Measurements from ENCODE around the gene TMEM79. TPM values are rescaled to one million over a fixed set of nuclear protein-coding genes. Genes with fewer than 3 reads are reported as not detected.

The TMEM79 gene
- total RNA-seq, 1 donor from 2014 or later, result 3.3 TPM

DNA sequence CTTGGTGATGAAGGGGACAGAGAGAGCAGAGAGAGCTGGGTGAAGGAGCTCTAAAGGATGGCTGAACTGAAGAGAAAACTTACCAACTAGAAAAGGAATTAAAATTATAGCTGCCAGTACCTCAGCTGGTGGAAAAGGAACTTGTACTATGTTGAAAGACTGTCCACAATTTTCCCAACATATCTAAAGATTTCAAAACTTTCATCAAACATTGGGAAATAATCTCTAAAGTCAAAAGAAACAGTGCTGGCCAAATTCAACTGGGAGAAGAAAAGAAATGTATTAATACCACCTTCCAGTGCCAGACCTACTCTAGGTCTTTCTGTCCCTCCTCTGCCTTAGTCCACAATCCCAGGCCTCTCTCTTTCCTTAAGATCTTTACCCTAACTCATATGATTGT lies 7.6 kb upstream of the TMEM79 start:
- no peak for TF ChIP-seq CTCF (IDR thresholded peaks at IDR 0.05)
- Mint-ChIP-seq H3K27ac (ENCODE audit: unreplicated experiment) (no peak overlapping the region), H3K27me3 (ENCODE audit: unreplicated experiment) (no peaks in the 10 kb centered on the region), H3K4me3 (ENCODE audit: unreplicated experiment) (no peak overlapping the region), H3K36me3 (ENCODE audit: unreplicated experiment) (peaks cover 52% of the 10 kb centered on the region), H3K4me1 (ENCODE audit: unreplicated experiment) (peaks cover 14% of the 10 kb centered on the region), H3K9me3 (ENCODE audit: unreplicated experiment) (no peaks in the 10 kb centered on the region)
- DNase-seq (ENCODE audit: extremely low spot score, unreplicated experiment), result no peak

- H3K27me3 Mint-ChIP-seq (ENCODE audit: unreplicated experiment), result no peaks in the 10 kb centered on the region
- peaks cover 16% of the 10 kb centered on the region for H3K4me1 Mint-ChIP-seq (ENCODE audit: unreplicated experiment)
- no peak overlapping the region for H3K27ac Mint-ChIP-seq (ENCODE audit: unreplicated experiment)
- peaks cover 48% of the 10 kb centered on the region for H3K36me3 Mint-ChIP-seq (ENCODE audit: unreplicated experiment)
- TF ChIP-seq CTCF (IDR thresholded peaks at IDR 0.05), result no peak
- no peak for DNase-seq (ENCODE audit: extremely low spot score, unreplicated experiment)
- H3K9me3 Mint-ChIP-seq (ENCODE audit: unreplicated experiment), result no peaks in the 10 kb centered on the region
- no peak overlapping the region for H3K4me3 Mint-ChIP-seq (ENCODE audit: unreplicated experiment)
Measured at GRCh38 chr1:156276966-156277381, 7.2 kb upstream of the TMEM79 start.

GRCh38 chr1:156279837-156280236 lies 4.3 kb upstream of the TMEM79 start:
- peaks cover 24% of the 10 kb centered on the region for H3K36me3 Mint-ChIP-seq (ENCODE audit: unreplicated experiment)
- DNase-seq (ENCODE audit: extremely low spot score, unreplicated experiment), result no peak
- H3K4me3 Mint-ChIP-seq (ENCODE audit: unreplicated experiment), result no peak overlapping the region
- peaks cover 28% of the 10 kb centered on the region for H3K4me1 Mint-ChIP-seq (ENCODE audit: unreplicated experiment)
- H3K9me3 Mint-ChIP-seq (ENCODE audit: unreplicated experiment), result no peaks in the 10 kb centered on the region
- H3K27ac Mint-ChIP-seq (ENCODE audit: unreplicated experiment), result no peak overlapping the region
- TF ChIP-seq CTCF (IDR thresholded peaks at IDR 0.05), result no peak
- no peaks in the 10 kb centered on the region for H3K27me3 Mint-ChIP-seq (ENCODE audit: unreplicated experiment)

DNA sequence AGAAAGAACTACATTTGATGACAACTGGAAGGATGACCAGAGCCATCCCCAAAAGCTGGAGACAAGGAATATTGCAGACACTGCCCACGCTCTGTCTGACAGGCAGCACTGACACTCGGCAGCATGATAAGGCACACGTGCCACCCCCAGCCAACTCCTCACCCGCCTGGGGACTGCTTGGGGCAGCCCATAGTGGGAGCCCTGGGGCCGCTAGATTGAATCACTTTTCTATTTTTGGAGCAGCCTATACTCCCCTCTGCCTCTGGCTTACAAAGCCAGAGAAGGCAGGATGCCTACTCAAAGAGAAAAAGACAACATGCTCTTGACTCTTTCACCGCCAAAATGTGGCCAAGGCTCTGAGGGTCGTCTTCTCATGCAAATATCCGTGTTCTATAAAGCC lies 2.8 kb upstream of the TMEM79 start:
- DNase-seq (ENCODE audit: extremely low spot score, unreplicated experiment), result no peak
- Mint-ChIP-seq H3K9me3 (ENCODE audit: unreplicated experiment) (no peaks in the 10 kb centered on the region), H3K36me3 (ENCODE audit: unreplicated experiment) (peaks cover 16% of the 10 kb centered on the region), H3K27me3 (ENCODE audit: unreplicated experiment) (no peaks in the 10 kb centered on the region), H3K4me3 (ENCODE audit: unreplicated experiment) (peak overlapping the region; percentile 86), H3K4me1 (ENCODE audit: unreplicated experiment) (peaks cover 28% of the 10 kb centered on the region), H3K27ac (ENCODE audit: unreplicated experiment) (peak overlapping the region; percentile 88)
- no peak for TF ChIP-seq CTCF (IDR thresholded peaks at IDR 0.05)

- TF ChIP-seq CTCF (IDR thresholded peaks at IDR 0.05), result no peak
- H3K4me1 Mint-ChIP-seq (ENCODE audit: unreplicated experiment), result peaks cover 28% of the 10 kb centered on the region
- H3K36me3 Mint-ChIP-seq (ENCODE audit: unreplicated experiment), result peaks cover 13% of the 10 kb centered on the region
- no peaks in the 10 kb centered on the region for H3K9me3 Mint-ChIP-seq (ENCODE audit: unreplicated experiment)
- H3K4me3 Mint-ChIP-seq (ENCODE audit: unreplicated experiment), result peak overlapping the region; percentile 86
- H3K27me3 Mint-ChIP-seq (ENCODE audit: unreplicated experiment), result no peaks in the 10 kb centered on the region
- DNase-seq (ENCODE audit: extremely low spot score, unreplicated experiment), result no peak
- peak overlapping the region; percentile 88 for H3K27ac Mint-ChIP-seq (ENCODE audit: unreplicated experiment)
Measured at GRCh38 chr1:156281693-156282478, 2.2 kb upstream of the TMEM79 start.

Measured in osteocyte (in vitro differentiated cells).